Thyroid gland (tissue), 4 donors: Measurements from ENCODE around the gene GRM4.

Experiments used
- POLR2A ChIP-seq, 2 donors: fragments of 450-650 bp; IDR thresholded peaks; one replicate each; pipeline ENCODE4 v1.6.1; 2017; ENCODE audit warnings: antibody characterized with exemption in 2 of 2, mild to moderate bottlenecking in 2 of 2, moderate library complexity in 1 of 2
- TF ChIP-seq, protein P1 (sequence below), 6 experiments: fragments of 200-600 bp in 3 of 6; fragments of 450-650 bp in 3 of 6; sonication (generic) in 3 of 6; IDR thresholded peaks; one replicate each; pipeline ENCODE4 v1.5.1; 2016 to 2019; ENCODE audit warnings: antibody characterized with exemption in 6 of 6, mild to moderate bottlenecking in 2 of 6, inconsistent platforms in 1 of 6, moderate library complexity in 1 of 6

DNA sequence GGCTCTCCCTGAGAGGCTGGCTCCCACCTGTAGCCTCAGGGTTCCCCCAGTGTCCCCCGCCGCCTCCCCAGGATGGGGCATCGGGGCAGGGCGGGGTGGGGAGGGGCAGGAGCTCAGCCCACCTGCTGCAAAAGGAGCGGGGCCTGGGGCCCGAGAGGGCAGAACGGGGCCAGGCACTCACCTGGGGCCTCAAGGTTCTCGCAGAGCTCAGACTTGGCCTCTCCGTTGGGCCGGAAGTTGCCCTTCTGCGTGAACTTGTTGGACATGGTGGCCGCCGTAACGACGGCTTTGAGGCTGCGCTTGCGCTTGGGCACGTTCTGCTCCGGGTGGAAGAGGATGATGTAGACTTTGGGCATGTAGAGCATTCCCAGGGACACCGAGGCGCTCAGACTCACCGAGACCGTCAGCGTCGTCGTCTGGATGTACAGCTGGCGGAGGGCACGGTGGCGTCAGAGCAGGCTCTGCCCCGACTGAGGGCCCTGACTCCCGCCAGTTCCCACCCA lies 117.9 kb downstream of the GRM4 start:
- TF ChIP-seq, protein P1, sequence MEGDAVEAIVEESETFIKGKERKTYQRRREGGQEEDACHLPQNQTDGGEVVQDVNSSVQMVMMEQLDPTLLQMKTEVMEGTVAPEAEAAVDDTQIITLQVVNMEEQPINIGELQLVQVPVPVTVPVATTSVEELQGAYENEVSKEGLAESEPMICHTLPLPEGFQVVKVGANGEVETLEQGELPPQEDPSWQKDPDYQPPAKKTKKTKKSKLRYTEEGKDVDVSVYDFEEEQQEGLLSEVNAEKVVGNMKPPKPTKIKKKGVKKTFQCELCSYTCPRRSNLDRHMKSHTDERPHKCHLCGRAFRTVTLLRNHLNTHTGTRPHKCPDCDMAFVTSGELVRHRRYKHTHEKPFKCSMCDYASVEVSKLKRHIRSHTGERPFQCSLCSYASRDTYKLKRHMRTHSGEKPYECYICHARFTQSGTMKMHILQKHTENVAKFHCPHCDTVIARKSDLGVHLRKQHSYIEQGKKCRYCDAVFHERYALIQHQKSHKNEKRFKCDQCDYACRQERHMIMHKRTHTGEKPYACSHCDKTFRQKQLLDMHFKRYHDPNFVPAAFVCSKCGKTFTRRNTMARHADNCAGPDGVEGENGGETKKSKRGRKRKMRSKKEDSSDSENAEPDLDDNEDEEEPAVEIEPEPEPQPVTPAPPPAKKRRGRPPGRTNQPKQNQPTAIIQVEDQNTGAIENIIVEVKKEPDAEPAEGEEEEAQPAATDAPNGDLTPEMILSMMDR (IDR thresholded peaks at IDR 0.05): no peak
- TF ChIP-seq POLR2A (IDR thresholded peaks at IDR 0.05): no peak
